ENCODE measurements around the gene ZNF605. TPM values are rescaled to one million over a fixed set of nuclear protein-coding genes. Genes with fewer than 3 reads are reported as not detected.

The ZNF605 gene
- total and polyA plus RNA-seq, 2 of the 4 experiments (the other 2 are of a cell fraction), result 3.6 to 9.9 TPM

GRCh38 chr12:132949936-132950837 is 5.9 kb downstream of the ZNF605 start:
- Histone ChIP-seq H4K8ac (ENCODE audit: low read depth in 2 of 2, low read length in 2 of 2) (no peak overlapping the region), H2AK5ac (ENCODE audit: low read depth, low read length) (no peak overlapping the region), H3K23ac (ENCODE audit: low read depth, low read length) (no peak overlapping the region), H3K27me3 (ENCODE audit: control insufficient read depth, insufficient read depth, low read length) (no peaks in the 10 kb centered on the region), H3K9me1 (ENCODE audit: insufficient read depth, low read length) (no peaks in the 10 kb centered on the region), H2BK5ac (ENCODE audit: low read depth, low read length, poor library complexity, severe bottlenecking) (no peak overlapping the region), H3K56ac (ENCODE audit: extremely low read depth, insufficient read depth, low read length) (no peak overlapping the region), H3K79me1 (ENCODE audit: low read depth in 1 of 2, low read length in 2 of 2) (peaks cover 25 to 54% of the 10 kb centered on the region in 2 experiments), H2BK15ac (ENCODE audit: low read depth, low read length) (no peak overlapping the region), H3K36me3 (ENCODE audit: control insufficient read depth, insufficient read depth, low read length) (peaks cover 40% of the 10 kb centered on the region), H2BK20ac (ENCODE audit: low read depth, low read length) (no peak overlapping the region), H2BK120ac (ENCODE audit: low read depth, low read length) (no peak overlapping the region), H3K14ac (replicated peaks; ENCODE audit: low read depth, low read length) (no peak overlapping the region), H2AFZ (replicated peaks; ENCODE audit: low read length, poor library complexity) (no peak overlapping the region), H4K5ac (ENCODE audit: low read depth, low read length) (no peak overlapping the region), H3K9me3 (ENCODE audit: control insufficient read depth, insufficient read depth, low read length) (peaks cover 74% of the 10 kb centered on the region), H3K18ac (ENCODE audit: low read depth, low read length) (no peak overlapping the region), H3K4me3 (ENCODE audit: insufficient read depth, low read depth, low read length) (no peak overlapping the region), H3K4ac (ENCODE audit: low read depth, low read length) (no peak overlapping the region), H3K4me2 (ENCODE audit: low read depth, low read length) (no peak overlapping the region), H3K4me1 (ENCODE audit: control insufficient read depth, insufficient read depth, low read length) (peaks cover 6% of the 10 kb centered on the region), H4K20me1 (ENCODE audit: insufficient read depth, low read length) (no peaks in the 10 kb centered on the region), H4K91ac (ENCODE audit: insufficient read depth, low read depth, low read length) (no peak overlapping the region), H2AK9ac (replicated peaks; ENCODE audit: low read depth, low read length, poor library complexity) (no peak overlapping the region), H3K9ac (ENCODE audit: low read depth, low read length) (no peak overlapping the region), H3K27ac (ENCODE audit: insufficient read depth, low read length) (no peak overlapping the region)
- TF ChIP-seq FOS (IDR thresholded peaks at IDR 0.05; ENCODE audit: low read depth, low read length) (no peak), SMC3 (IDR thresholded peaks at IDR 0.05; ENCODE audit: low read depth, low read length) (no peak), CEBPB (IDR thresholded peaks at IDR 0.05; ENCODE audit: low read depth, low read length) (no peak)
- TF ChIP-seq, protein P1, sequence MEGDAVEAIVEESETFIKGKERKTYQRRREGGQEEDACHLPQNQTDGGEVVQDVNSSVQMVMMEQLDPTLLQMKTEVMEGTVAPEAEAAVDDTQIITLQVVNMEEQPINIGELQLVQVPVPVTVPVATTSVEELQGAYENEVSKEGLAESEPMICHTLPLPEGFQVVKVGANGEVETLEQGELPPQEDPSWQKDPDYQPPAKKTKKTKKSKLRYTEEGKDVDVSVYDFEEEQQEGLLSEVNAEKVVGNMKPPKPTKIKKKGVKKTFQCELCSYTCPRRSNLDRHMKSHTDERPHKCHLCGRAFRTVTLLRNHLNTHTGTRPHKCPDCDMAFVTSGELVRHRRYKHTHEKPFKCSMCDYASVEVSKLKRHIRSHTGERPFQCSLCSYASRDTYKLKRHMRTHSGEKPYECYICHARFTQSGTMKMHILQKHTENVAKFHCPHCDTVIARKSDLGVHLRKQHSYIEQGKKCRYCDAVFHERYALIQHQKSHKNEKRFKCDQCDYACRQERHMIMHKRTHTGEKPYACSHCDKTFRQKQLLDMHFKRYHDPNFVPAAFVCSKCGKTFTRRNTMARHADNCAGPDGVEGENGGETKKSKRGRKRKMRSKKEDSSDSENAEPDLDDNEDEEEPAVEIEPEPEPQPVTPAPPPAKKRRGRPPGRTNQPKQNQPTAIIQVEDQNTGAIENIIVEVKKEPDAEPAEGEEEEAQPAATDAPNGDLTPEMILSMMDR (conservative IDR thresholded peaks at IDR 0.05; ENCODE audit: low read depth, low read length), result no peak
- BruUV-seq (replicated peaks), result no TSS peak
- intact Hi-C loops (cut with micrococcal nuclease), result no loop called here
- in situ Hi-C loops (cut with MboI; ENCODE audit: low sequenced_read_pairs), result no loop called here
- dilution Hi-C loops (cut with HindIII; ENCODE audit: low sequenced_read_pairs, unreplicated experiment), result no loop called here
- ATAC-seq (ENCODE audit: low read depth), result no peak
- 91% methylated on average over 22 of the region's 30 CpGs; no CpG with 5 or more reads in 1 of the 2 experiments for WGBS, 2 experiments (ENCODE audit: extremely low coverage in 2 of 2, insufficient read length in 1 of 2)
- CTCF ChIA-PET, result no interaction called here
- no peak for DNase-seq
- POLR2A ChIA-PET (ENCODE audit: unreplicated experiment), result no interaction called here

All from IMR-90 (cell line).